Prostate gland (tissue), 2 donors: ENCODE data around the gene GNAZ.

Experiments
- CTCF ChIP-seq, 4 experiments: fragments of 200-600 bp in 2 of 4; fragments of 450-650 bp in 2 of 4; sonication (generic) in 2 of 4; IDR thresholded peaks; 1 replicate in 3 of 4; 2 replicates in 1 of 4; pipeline ENCODE4 v1.5.1; 2016 to 2019; ENCODE audit warnings: antibody characterized with exemption in 4 of 4, mild to moderate bottlenecking in 2 of 4, moderate library complexity in 2 of 4
- POLR2A ChIP-seq: fragments of 450-650 bp; IDR thresholded peaks from one replicate; pipeline ENCODE4 v1.6.1; 2016; ENCODE audit warnings: antibody characterized with exemption, mild to moderate bottlenecking
- POLR2AphosphoS5 ChIP-seq: sonication (generic); formaldehyde crosslinking; IDR thresholded peaks from one replicate; pipeline ENCODE4 v1.6.1; 2017; ENCODE audit warnings: antibody characterized with exemption

GRCh38 chr22:23031786-23032185 is 38.5 kb upstream of the GNAZ start:
- TF ChIP-seq CTCF (IDR thresholded peaks at IDR 0.05) (no peak), POLR2A (no peak), POLR2AphosphoS5 (no peak)
